Cardiac fibroblast (primary cell): ENCODE data around the gene NCKAP5.
A peak's percentile ranks its signal among the peaks of the same experiment; 100 is the strongest.

Experiments used
- DNase-seq, 2 donors: peaks; one replicate each; pipeline versions ENCODE4 v3.0.0 to v3.0.0-alpha.2; 2010; ENCODE audit warnings: low read depth in 2 of 2
- H3K4me3 ChIP-seq, 2 donors: replicated peaks in 1 of 2; 1 replicate in 1 of 2; 2 replicates in 1 of 2; pipeline ENCODE4 v1.5.1; 2011; ENCODE audit warnings: low read depth in 2 of 2, low read length in 2 of 2, mild to moderate bottlenecking in 2 of 2, moderate library complexity in 1 of 2
- TF ChIP-seq, protein P1 (sequence below): IDR thresholded peaks from one replicate; pipeline ENCODE4 v1.5.1; 2011; ENCODE audit warnings: low read depth, mild to moderate bottlenecking, low read length, inconsistent platforms

The NCKAP5 gene

DNA sequence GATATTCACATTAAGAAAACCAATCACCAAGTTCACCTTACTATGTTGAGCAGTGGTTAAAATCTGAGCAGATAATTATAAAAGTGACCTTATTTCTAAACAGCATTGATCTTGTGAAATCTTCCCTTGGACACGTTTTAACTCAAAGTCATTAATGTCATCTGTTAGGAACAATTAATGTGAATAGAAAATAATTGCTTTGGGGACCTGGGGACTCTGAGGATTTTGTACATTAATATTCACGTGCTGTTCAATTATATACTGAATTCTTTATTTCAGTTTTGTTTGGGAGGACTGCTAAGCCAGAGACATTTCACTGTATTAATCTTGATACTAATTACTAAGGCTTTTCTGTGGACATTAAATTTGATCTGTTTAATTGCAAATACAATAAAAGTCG, 771.2 kb downstream of the NCKAP5 start:
- no peak for DNase-seq
- no peak overlapping the region for H3K4me3 ChIP-seq
- TF ChIP-seq, protein P1, sequence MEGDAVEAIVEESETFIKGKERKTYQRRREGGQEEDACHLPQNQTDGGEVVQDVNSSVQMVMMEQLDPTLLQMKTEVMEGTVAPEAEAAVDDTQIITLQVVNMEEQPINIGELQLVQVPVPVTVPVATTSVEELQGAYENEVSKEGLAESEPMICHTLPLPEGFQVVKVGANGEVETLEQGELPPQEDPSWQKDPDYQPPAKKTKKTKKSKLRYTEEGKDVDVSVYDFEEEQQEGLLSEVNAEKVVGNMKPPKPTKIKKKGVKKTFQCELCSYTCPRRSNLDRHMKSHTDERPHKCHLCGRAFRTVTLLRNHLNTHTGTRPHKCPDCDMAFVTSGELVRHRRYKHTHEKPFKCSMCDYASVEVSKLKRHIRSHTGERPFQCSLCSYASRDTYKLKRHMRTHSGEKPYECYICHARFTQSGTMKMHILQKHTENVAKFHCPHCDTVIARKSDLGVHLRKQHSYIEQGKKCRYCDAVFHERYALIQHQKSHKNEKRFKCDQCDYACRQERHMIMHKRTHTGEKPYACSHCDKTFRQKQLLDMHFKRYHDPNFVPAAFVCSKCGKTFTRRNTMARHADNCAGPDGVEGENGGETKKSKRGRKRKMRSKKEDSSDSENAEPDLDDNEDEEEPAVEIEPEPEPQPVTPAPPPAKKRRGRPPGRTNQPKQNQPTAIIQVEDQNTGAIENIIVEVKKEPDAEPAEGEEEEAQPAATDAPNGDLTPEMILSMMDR, result no peak

DNA sequence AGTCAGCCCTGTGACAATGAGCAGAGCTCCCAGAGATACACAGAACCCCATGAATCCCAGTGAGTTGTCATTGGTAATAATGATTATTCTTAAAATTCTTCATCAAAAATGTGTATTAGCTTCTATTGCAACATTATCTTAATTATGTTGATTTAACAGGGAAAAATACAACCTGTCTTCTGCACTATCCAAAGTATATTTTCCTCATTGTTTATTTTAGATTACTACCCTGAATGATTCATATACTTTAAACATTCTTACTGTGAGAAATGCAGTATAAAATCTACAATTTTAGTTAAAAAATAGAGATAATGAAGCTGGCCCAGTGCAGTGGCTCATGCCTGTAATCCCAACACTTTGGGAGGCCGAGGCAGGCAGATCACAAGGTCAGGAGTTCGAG, 773.0 kb downstream of the NCKAP5 start:
- DNase-seq, result peak in 1 of 2 donors; percentile 16
- no peak overlapping the region for H3K4me3 ChIP-seq
- TF ChIP-seq, protein P1, result no peak

DNA sequence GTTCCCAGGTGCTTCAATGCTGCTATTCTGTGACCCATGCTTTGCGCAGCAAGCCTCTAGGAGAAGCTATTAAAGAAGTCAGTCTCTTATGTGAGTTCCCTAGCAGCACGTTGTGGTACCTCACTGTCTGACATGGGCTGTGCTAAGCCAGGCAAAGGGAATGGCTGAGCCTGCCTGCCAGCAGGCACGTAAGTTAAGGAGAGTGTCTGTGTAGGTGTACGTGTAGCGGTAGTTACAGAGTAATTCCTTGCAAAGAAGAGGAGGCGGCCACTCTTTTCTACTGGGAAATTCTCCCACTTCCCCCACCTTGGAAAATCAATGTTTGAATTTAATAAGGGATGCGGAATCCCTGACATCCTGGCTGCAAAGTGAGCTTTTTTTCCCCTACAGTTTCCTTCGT, 774.7 kb downstream of the NCKAP5 start:
- no peak overlapping the region for H3K4me3 ChIP-seq
- DNase-seq, result no peak
- TF ChIP-seq, protein P1, result no peak

DNA sequence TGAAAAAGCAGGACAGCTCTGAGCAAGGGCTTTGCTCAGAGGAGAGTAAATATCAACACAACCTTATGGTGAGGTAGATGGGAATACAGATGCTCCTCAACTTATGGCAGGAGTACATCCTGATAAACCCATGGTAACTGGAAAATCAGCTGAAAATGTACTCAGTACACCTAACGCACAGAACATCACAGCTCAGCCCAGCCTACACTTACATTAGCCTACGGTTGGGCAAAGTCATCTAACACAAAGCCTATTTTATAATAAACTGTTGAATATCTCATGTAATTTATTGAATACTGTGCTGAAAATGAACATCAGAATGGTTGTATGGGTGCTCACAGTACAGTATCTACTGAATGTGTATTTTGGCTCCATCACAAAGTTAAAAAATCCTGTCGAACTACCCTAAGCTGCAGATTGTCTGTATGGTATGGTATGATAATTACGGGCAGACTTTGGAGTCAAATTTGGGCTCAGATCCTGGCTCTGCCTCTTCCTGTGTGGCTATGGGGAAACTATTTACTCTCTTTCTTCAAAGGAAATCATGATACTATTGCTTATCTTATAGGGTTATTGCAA, 778.0 kb downstream of the NCKAP5 start:
- TF ChIP-seq, protein P1, result no peak
- no peak overlapping the region for H3K4me3 ChIP-seq
- DNase-seq, result no peak

DNA sequence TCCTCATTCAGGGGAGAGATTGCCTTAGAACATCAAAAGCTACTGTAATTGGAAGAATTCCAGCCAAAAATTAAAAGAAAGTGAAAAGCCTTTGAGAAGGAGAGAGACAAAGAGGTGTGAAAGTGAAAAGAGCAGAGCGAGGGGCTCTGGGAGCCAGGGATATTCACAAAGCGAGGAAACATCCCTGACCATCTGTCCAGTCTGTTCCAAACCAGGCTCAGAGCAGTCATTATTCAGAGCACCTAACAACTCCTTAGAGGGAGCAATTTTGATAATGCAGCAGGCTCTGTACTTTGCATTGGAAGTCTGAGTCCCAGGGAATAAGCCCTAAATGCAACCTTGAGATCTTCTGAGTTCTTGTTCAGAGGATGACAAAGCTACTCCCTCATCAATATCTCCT, 779.2 kb downstream of the NCKAP5 start:
- H3K4me3 ChIP-seq, result no peak overlapping the region
- DNase-seq, result no peak
- TF ChIP-seq, protein P1, result no peak

DNA sequence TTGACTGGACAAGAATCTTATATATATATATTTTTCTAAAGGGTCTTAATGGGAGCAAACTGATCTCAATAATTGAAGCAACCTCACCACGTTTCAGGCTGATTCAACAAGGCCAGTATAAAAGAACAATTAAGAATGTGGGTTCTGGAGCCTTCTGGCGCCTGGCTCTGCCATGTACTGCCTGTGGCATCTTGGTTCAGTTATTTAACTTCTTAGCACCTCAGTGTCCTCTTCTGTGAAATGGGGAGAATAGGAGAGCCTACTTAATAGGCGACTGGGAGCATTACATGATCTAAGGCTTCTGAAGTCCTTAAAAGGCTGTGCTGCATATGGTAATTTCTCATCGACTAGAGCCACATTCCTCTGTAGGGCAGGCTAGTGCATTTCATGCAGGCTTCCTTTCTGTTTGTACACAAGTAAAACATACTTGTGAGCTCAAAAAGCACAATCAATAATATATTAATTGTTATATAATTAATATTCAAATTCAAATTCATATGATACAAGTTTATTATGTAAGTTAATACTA, 779.9 kb downstream of the NCKAP5 start:
- TF ChIP-seq, protein P1, result no peak
- no peak for DNase-seq
- H3K4me3 ChIP-seq, result no peak overlapping the region

DNA sequence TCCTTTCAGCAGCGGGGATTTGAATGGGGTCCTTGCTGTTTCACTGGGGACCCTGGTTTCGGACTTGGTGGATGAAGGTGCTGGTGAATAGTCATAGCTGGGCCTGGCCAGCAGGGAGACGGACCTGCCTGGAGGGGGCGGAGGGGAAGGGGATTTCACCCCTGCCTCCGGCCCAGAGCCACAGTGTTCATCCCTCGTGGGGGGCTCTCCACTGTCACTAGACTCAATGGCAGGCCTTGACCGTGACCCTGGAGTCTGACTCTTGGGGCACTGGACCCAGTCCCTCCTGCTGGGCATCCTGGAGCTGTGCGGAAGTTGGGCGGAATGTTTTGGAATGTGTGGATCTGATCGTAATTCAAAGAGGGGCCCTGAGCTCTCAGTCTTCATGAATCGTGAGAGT, 784.4 kb downstream of the NCKAP5 start:
- H3K4me3 ChIP-seq, result no peak overlapping the region
- TF ChIP-seq, protein P1, result no peak
- DNase-seq, result no peak
